Coronary artery (tissue), 2 donors: ENCODE data around the gene ACLY.
A peak's percentile ranks its signal among the peaks of the same experiment; 100 is the strongest.

Source experiments
- DNase-seq: peaks from one replicate; pipeline ENCODE4 v3.0.0-alpha.2; 2017; ENCODE audit warnings: low spot score
- H3K27ac ChIP-seq, 2 donors: fragments of 200-600 bp; sonication (generic); one replicate each; pipeline ENCODE4 v1.5.1; 2016 to 2019
- H3K4me3 ChIP-seq: fragments of 200-600 bp; sonication (generic); 2 replicates; pipeline ENCODE4 v1.5.1; 2016; ENCODE audit warnings: mild to moderate bottlenecking, moderate library complexity
- CTCF ChIP-seq: fragments of 200-600 bp; sonication (generic); IDR thresholded peaks from one replicate; pipeline ENCODE4 v1.5.1; 2019; ENCODE audit warnings: antibody characterized with exemption

Gene ACLY

DNA sequence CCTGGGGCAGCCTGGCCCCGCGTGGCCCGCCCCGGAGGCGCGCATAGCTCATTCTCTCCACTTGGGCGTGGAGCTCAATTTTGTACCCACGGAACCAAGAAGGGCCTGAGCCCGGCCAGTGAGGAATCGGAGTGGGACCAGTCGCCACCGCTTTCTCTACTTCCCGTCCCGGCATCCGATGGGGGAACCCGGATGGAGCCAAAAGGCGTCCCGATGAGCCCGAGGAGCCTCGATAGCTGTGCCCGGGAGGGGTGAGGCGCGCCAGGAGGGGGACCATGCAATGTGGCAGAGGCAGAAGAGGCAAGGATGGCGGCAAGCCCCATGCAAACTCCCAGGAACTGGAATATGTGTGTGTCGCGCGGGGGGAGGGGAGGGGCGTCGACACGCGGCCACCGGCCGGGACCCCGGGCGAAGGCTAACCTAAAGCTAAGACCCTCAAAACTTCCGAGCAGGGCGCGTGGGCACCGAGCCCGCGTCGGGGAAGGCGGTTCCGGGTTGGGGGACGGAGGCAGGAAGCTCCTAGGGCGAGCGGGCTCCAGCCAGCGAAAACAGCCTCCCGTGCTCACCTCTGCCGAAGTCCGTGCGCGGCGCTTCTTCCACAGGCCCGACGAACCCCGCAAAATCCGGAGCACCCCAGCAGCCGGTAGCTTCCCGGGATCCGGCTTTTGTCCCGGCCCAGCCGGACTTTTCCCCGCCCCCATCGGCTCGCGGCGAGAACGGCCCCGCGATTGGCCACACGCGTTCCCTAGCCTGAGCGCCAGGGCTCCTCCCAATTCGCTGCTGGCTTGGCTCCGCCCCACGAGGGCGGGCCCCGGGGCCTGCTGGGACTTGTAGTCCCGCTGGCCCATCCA is at the start of gene ACLY:
Gene ACLY (minus strand): TSS at position 638 of the 851 bp plus-strand sequence. CDS start 5,078 bp downstream, outside the sequence.
- peak within 1 kb of the TSS; percentile 88 for H3K4me3 ChIP-seq
- no peak for TF ChIP-seq CTCF
- H3K27ac ChIP-seq, result peak within 1 kb of the TSS; percentile 71 to 92
- peak; percentile 98 for DNase-seq

- Histone ChIP-seq H3K4me3 (peak overlapping the region; percentile 81), H3K27ac (peak overlapping the region in 1 of 2 donors; percentile 89)
- DNase-seq, result no peak
- TF ChIP-seq CTCF, result no peak
Measured at GRCh38 chr17:41967921-41968578, 49.3 kb upstream of the ACLY start.

GRCh38 chr17:41967141-41967920 is 48.6 kb upstream of the ACLY start:
- TF ChIP-seq CTCF, result no peak
- DNase-seq, result no peak

DNA sequence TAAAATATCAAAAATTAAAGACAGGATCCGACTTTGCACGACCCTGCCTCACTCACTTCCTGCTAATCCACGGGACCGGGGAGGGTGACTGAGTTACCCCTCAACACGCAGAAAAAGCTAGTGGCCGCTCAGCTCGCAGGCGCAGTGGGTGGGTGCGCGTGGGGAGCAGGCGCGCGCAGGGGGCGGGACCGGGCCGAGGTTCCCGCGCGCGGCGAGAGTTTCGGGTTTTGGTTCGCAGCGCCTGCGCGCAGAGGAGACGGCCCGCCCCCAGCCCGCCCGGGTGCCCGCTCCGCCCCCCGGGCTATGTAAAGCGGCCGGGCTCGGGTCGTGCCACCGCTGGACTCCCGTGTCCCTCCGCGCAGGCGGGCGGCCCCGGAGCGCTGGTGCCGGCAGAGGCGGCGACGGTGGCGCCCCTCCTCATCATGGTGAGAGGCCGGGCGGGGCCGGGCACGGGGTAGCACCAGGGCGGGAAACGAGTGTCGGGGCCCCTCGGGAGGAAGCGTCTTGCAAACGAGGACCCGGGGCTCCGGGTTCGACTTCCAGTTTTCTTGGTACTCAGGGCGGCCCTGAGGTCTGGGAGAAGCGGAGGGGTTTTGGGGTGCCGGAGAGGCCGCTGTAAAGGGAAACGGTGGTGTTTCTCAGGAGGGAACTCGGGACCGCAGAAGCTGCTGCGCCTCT is 47.9 kb upstream of the ACLY start, which contains the start of gene CNP:
Gene CNP (plus strand): TSS at position 333 of the 678 bp plus-strand sequence. CDS start 90 bp downstream, at position 423.
- no peak for TF ChIP-seq CTCF
- peak; percentile 92 for DNase-seq
- Histone ChIP-seq H3K4me3 (peak within 1 kb of the TSS; percentile 81), H3K27ac (peak within 1 kb of the TSS; percentile 83 to 89)

More at GRCh38 chr17:41967141-41967920, 48.6 kb upstream of the ACLY start:
- Histone ChIP-seq H3K27ac (peak overlapping the region; percentile 83 to 89), H3K4me3 (peak overlapping the region; percentile 81)

DNA sequence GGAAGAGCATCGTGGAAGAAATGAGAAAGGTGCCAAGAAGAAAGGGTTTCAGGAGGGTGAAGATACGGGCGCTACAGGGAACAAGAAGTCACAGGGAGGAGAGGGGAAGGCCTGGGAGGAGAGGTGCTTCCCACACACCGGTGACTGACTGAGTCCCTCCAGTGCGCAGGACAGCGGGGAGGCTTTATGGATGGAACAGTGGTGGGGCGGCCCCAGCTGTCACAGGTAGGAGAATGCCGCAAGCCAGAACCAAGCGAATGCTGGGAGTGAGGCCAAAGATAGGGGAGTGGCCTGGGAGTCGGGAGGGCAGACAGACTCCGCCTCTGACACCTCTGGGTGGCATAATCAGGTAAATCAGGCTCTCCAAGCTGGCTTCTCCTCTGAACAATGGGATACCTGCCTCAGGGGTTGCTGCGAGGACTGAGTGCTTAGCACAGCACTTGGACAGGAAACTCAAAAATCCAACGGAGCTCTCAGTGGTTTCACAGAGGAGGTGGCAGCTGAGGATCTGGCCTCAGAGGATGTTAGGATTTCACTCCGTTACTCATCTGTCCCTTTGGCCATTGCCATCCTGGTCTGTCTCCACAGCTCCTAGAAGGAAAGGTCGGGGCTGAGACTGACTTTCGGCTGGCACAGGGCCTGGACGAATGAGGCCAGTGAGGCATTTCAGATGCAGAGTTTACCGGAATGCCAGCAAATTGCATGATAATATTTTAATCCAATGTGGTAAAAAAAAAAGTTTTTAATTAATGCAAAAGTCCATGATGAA is 47.1 kb upstream of the ACLY start:
- no peak for TF ChIP-seq CTCF
- peak; percentile 80 for DNase-seq
- peak overlapping the region; percentile 83 to 89 for H3K27ac ChIP-seq
- H3K4me3 ChIP-seq, result peak overlapping the region; percentile 81
